ENCODE data around the gene CEBPE.
A peak's percentile ranks its signal among the peaks of the same experiment; 100 is the strongest.

Gene CEBPE

GRCh38 chr14:23068789-23069412 lies 50.2 kb downstream of the CEBPE start:
- DNase-seq: peak; percentile 84 to 91 (median 89)
- no peak overlapping the region for H3K27ac ChIP-seq (ENCODE audit: insufficient read depth in 1 of 2, low read depth in 1 of 2, low read length in 2 of 2, poor library complexity in 1 of 2, severe bottlenecking in 2 of 2)
- H3K9me3 ChIP-seq (ENCODE audit: control extremely low read depth in 1 of 5, control insufficient read depth in 4 of 5, insufficient read depth in 2 of 5, low read depth in 1 of 5, low read length in 4 of 5): no peaks in the 10 kb centered on the region
- H3K27me3 ChIP-seq (replicated peaks in 2 of 5; ENCODE audit: control insufficient read depth in 4 of 5, insufficient read depth in 5 of 5, low read length in 4 of 5): no peaks in the 10 kb centered on the region
- H3K36me3 ChIP-seq (ENCODE audit: control insufficient read depth in 4 of 4, insufficient read depth in 4 of 4, low read length in 3 of 4): peaks cover 19 to 67% (median 45%) of the 10 kb centered on the region in 4 experiments
- POLR2A ChIA-PET: interaction anchor here (1.0 kb wide), 2 partner anchors 26 to 41 kb away, joined by 3 read pairs; partner anchors contain the start of genes ACIN1 and C14orf119
- H3K4me3 ChIP-seq (ENCODE audit: control insufficient read depth in 1 of 7, extremely low read depth in 1 of 7, insufficient read depth in 4 of 7, low read depth in 2 of 7, low read length in 6 of 7): no peak overlapping the region
- CTCF ChIA-PET: interaction anchor here (0.7 to 33.6 kb wide), 34 partner anchors 9 to 234 kb away, joined by 3 to 933 read pairs (median 5); partner anchors contain the start of genes ACIN1, AJUBA, C14orf119 and CDH24
- H3K4me1 ChIP-seq (ENCODE audit: control extremely low read depth in 1 of 4, control insufficient read depth in 4 of 4, insufficient read depth in 4 of 4, low read length in 3 of 4): peaks cover 0 to 33% (median 28%) of the 10 kb centered on the region in 4 experiments
- 33% methylated on average over 8 of the region's 8 CpGs for WGBS (ENCODE audit: insufficient coverage)

GRCh38 chr14:23067847-23068788 lies 50.9 kb downstream of the CEBPE start:
- Histone ChIP-seq H3K27me3 (replicated peaks in 2 of 5; ENCODE audit: control insufficient read depth in 4 of 5, insufficient read depth in 5 of 5, low read length in 4 of 5) (no peaks in the 10 kb centered on the region), H3K9me3 (ENCODE audit: control extremely low read depth in 1 of 5, control insufficient read depth in 4 of 5, insufficient read depth in 2 of 5, low read depth in 1 of 5, low read length in 4 of 5) (no peaks in the 10 kb centered on the region), H3K27ac (ENCODE audit: insufficient read depth in 1 of 2, low read depth in 1 of 2, low read length in 2 of 2, poor library complexity in 1 of 2, severe bottlenecking in 2 of 2) (no peak overlapping the region), H3K4me3 (ENCODE audit: control insufficient read depth in 1 of 7, extremely low read depth in 1 of 7, insufficient read depth in 4 of 7, low read depth in 2 of 7, low read length in 6 of 7) (no peak overlapping the region), H3K36me3 (ENCODE audit: control insufficient read depth in 4 of 4, insufficient read depth in 4 of 4, low read length in 3 of 4) (peaks cover 23 to 74% (median 52%) of the 10 kb centered on the region in 4 experiments), H3K4me1 (ENCODE audit: control extremely low read depth in 1 of 4, control insufficient read depth in 4 of 4, insufficient read depth in 4 of 4, low read length in 3 of 4) (peaks cover 0 to 33% (median 28%) of the 10 kb centered on the region in 4 experiments)
- 98% methylated on average over 8 of the region's 14 CpGs for WGBS (ENCODE audit: insufficient coverage)
- POLR2A ChIA-PET: interaction anchor here (1.0 kb wide), 2 partner anchors 27 to 42 kb away, joined by 3 read pairs; partner anchors contain the start of genes ACIN1 and C14orf119
- CTCF ChIA-PET: interaction anchor here (0.7 to 33.6 kb wide), 33 partner anchors 9 to 235 kb away, joined by 3 to 933 read pairs (median 5); partner anchors contain the start of genes ACIN1, AJUBA, C14orf119 and CDH24
- no peak for DNase-seq
